ENCODE results near the gene SAP30BP.
"Not testable (repeated sequence)": the region's sequence is repeated elsewhere in the genome, so short reads cannot be mapped to it uniquely, and the experiment has no call there.

The SAP30BP gene

DNA sequence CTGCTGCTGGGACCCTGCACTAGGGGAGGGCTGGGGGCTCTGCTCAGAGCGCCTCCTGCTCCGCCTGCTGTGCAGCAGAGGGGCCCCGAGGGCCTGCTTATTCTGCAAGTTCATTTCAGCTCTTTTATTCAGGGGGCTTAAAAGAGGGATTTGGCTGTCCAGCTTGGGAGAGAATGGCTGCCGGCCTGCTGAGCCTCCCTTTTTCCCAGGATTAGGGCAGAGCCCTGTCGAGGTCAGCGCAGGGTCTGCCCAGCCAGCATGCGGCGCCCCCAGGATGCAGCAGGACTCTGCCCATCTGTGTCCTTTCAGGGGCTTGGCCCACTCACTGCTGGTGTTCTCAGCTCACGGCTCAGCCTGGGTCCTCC lies 32.8 kb upstream of the SAP30BP start:
- DNase-seq (ENCODE audit: low read depth) = no peak

GRCh38 chr17:75634754-75635609 lies 32.2 kb upstream of the SAP30BP start:
- DNase-seq (ENCODE audit: low read depth) = no peak

- DNase-seq (ENCODE audit: low read depth) = no peak
Observed at GRCh38 chr17:75635610-75636202, 31.4 kb upstream of the SAP30BP start.

DNA sequence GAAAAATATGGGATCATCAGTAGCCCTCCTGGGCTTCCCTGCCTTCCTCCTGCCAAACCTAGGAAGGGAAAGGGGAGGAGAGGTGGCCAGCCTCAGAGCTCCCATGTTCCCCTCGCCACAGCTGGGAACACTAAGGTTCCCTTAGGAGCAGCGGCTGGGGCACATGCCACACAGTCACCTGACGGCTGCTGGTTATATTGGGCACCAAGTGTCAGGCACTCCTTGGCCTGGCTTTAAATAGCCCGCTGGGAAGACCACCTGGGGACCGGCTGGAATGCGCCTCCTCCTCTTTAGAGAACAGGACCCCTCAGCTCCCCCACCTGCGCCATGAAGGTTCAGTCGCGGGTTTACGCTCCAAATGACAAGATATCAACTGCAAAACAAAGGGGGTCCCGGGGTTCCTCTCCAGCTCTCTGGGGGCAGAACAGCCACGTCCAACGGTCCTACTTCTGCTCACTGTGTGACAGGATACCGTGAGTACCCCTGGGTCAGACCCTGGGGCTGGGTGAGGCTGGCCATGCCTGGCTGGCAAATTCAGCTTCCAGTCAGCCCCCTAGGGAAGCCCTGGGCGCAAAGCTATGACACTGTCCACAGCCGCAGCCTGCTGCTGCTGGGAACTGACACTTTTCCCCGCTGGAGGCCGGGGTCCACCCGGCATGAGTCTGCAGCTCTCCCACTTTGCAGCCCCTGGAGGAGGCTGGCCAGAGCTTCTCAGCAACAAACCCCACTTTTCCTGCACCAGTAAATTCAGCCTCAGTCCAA lies 30.6 kb upstream of the SAP30BP start:
- DNase-seq (ENCODE audit: low read depth) = no peak

GRCh38 chr17:75637143-75637538 lies 30.0 kb upstream of the SAP30BP start:
- no peak for DNase-seq (ENCODE audit: low read depth)

GRCh38 chr17:75637551-75637950 lies 29.6 kb upstream of the SAP30BP start:
- no peak for DNase-seq (ENCODE audit: low read depth)

- not testable (repeated sequence) for DNase-seq (ENCODE audit: low read depth)
Observed at GRCh38 chr17:75638039-75638438, 29.1 kb upstream of the SAP30BP start.

DNA sequence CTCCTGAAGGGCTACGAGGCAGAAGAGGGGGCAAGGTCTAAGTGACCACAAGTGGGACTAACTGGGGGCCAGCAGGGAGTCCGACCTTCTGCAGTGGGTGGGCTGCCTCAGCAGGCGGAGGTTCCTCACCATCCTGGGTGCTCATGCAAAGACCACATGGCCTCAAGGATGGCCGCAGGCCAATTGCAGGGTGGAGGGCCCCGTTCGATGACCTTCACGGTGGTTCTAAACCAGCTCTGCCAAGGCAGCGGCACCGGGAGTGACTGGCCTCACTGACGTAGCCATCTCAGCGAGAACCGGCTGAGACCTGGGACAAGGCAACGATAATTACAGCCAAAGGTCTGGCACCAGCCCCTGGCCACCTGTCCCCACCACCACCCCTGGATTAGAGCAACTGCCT lies 28.2 kb upstream of the SAP30BP start:
- DNase-seq (ENCODE audit: low read depth) = no peak

- no peak for DNase-seq (ENCODE audit: low read depth)
Observed at GRCh38 chr17:75639327-75639726, 27.8 kb upstream of the SAP30BP start.

GRCh38 chr17:75639771-75640555 lies 27.2 kb upstream of the SAP30BP start:
- no peak for DNase-seq (ENCODE audit: low read depth)

- DNase-seq (ENCODE audit: low read depth) = no peak
Observed at GRCh38 chr17:75640556-75641119, 26.5 kb upstream of the SAP30BP start.

DNA sequence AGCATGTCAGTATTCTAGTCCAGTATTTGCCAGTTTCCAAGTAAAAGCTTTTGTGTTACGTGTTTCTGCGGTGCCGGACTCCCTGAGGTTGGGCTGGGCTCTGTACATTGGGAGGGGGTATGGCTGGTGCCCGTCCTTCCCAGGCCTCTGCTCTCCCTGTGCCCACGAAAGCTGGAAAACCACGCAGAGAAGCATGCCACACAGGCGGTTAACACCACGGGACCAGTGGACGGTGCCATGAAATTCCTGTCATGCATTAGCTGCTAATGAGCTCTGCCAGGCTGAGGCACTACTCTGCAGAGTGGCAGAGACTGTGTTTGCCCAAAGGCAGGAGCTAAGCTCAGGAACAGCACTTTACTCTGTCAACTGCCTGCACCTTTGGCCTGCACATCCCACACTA lies 25.8 kb upstream of the SAP30BP start:
- no peak for DNase-seq (ENCODE audit: low read depth)

GRCh38 chr17:75642182-75642783 lies 24.9 kb upstream of the SAP30BP start:
- no peak for DNase-seq (ENCODE audit: low read depth)

GRCh38 chr17:75642784-75643642 lies 24.1 kb upstream of the SAP30BP start:
- DNase-seq (ENCODE audit: low read depth) = no peak

GRCh38 chr17:75643643-75644017 lies 23.5 kb upstream of the SAP30BP start:
- no peak for DNase-seq (ENCODE audit: low read depth)

GRCh38 chr17:75645501-75645888 lies 21.6 kb upstream of the SAP30BP start:
- DNase-seq (ENCODE audit: low read depth) = no peak

DNA sequence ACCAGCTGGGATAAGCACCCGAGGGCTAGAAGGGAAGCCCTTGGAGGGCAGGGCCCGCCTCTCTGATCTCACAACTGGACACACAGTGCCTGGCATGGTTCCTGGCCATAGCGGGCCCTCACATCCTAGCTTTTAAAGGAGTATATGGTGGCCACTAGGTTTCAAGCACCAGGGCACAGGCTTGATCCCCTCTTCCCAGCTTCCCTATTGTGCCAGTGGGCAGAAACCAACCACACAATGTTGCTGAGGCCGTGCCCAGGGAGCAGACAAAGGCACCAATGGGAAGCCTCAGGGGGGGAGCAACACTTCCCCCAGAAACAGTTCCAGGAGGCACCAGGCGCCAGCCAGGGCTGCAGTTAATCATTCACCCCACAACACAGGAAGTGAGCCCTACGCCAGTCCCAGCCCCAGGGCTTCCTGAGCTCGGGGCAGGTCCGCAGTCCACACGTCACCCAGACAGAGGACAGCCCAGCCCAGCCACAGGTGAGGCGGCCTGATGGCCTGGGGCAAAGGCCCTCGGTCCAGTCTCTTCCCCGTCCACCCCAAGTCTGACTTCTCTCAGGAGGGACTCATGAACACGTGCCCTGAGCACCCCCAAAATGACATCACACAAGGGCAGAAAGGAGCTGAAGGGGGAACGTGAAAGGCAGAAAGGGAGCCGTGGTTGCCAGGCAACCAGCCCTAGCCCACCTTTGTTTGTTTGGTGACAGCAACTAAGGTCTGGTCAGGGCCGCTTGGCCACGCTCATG lies 21.1 kb upstream of the SAP30BP start:
- DNase-seq (ENCODE audit: low read depth) = no peak

GRCh38 chr17:75646638-75646992 lies 20.5 kb upstream of the SAP30BP start:
- no peak for DNase-seq (ENCODE audit: low read depth)

DNA sequence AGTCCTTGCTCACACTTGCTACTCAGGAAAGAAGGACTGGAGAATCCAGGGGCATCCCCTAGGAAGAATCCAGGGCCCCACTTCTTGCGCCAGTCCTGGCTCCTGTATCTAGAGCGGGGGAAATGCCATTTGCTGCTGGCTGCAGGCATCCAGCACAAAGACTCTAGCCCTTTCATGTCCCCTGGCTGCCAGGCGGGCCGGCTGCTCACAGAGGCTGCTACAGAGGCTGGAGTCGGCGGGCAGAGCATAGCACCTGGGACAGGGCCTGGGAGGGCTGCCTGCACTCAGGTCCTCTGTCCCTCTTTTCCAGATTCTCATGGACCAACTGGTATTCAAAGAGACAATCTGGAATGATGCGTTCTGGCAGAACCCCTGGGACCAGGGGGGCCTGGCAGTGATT lies 20.1 kb upstream of the SAP30BP start:
- DNase-seq (ENCODE audit: low read depth) = no peak

DNA sequence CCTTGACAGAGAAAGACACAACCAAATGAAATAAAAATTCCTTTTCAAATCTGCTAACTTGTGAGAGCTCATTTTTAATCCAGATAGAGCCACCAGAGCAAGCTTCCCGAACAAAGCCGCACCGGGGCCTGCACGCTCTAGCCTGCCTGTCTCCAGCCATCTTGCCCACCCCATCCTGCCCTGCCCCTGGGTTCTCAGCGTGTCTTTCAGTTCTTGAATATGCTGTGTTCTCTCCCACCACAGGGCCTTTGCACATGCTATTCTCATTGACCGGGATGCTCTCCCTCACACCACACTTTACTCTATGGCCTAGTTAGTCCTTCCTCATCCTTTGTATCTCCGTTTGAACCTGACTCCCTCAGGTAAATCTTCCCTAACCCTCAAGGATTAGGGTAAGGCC lies 19.2 kb upstream of the SAP30BP start:
- no peak for DNase-seq (ENCODE audit: low read depth)

Data from stimulated activated CD8-positive, alpha-beta memory T cell treated with anti-CD3 and anti-CD28 coated beads, Interleukin-15, amount 100 ng/mL, for 1 hour (primary cell).